Breast epithelium (tissue), 4 donors: ENCODE data around the gene MED22. TPM values are rescaled to one million over a fixed set of nuclear protein-coding genes. Genes with fewer than 3 reads are reported as not detected.
"Not testable (repeated sequence)": the region's sequence is repeated elsewhere in the genome, so short reads cannot be mapped to it uniquely, and the experiment has no call there.

Experiments
- DNase-seq, 2 donors: peaks; one replicate each; pipeline ENCODE4 v3.0.0-alpha.2; 2019; ENCODE audit warnings: low spot score in 2 of 2
- H3K27ac ChIP-seq, 2 donors: fragments of 200-600 bp; sonication (generic) in 1 of 2; one replicate each; pipeline ENCODE4 v1.5.1; 2016 to 2019; ENCODE audit warnings: mild to moderate bottlenecking in 1 of 2
- H3K27me3 ChIP-seq, 2 donors: fragments of 200-600 bp; sonication (generic) in 1 of 2; one replicate each; pipeline versions ENCODE4 v1.5.1 to v1.6.0; 2017 to 2019; ENCODE audit warnings: control low read depth in 1 of 2, mild to moderate bottlenecking in 1 of 2
- H3K36me3 ChIP-seq: fragments of 200-600 bp; one replicate; pipeline ENCODE4 v1.5.1; 2019
- H3K4me1 ChIP-seq, 2 donors: fragments of 200-600 bp; sonication (generic); one replicate each; pipeline ENCODE4 v1.5.1; 2016 to 2019; ENCODE audit warnings: control low read depth in 1 of 2
- H3K4me3 ChIP-seq, 3 donors: fragments of 200-600 bp; sonication (generic); 1 replicate in 2 of 3; 2 replicates in 1 of 3; pipeline ENCODE4 v1.5.1; 2016 to 2019; ENCODE audit warnings: mild to moderate bottlenecking in 3 of 3, moderate library complexity in 2 of 3
- H3K9me3 ChIP-seq, 2 donors: fragments of 200-600 bp; sonication (generic) in 1 of 2; one replicate each; pipeline ENCODE4 v1.5.1; 2016 to 2019; ENCODE audit warnings: control low read depth in 1 of 2
- POLR2A ChIP-seq: fragments of 450-650 bp; IDR thresholded peaks from one replicate; pipeline ENCODE4 v1.6.1; 2016; ENCODE audit warnings: antibody characterized with exemption, mild to moderate bottlenecking, moderate library complexity
- POLR2AphosphoS5 ChIP-seq, 3 donors: sonication (generic); formaldehyde crosslinking; IDR thresholded peaks; one replicate each; pipeline ENCODE4 v1.6.1; 2017; ENCODE audit warnings: antibody characterized with exemption in 3 of 3
- intact Hi-C: fragments of 100-400 bp; cut with DNase I; formaldehyde crosslinking; loops from one replicate; pipeline ENCODE4 v1.15.1; 2023; ENCODE audit warnings: low total_unique reads
- total RNA-seq, 3 donors: library from RNA; depleted of rRNA; stranded (reverse); fragments of >200 nt; gene quantifications; one replicate each; pipeline ENCODE4 v1.1.0, GENCODE V29; 2016
- TF ChIP-seq, protein P1 (sequence below), 3 donors: fragments of 450-650 bp; IDR thresholded peaks; one replicate each; pipeline ENCODE4 v1.5.1; 2016 to 2017; ENCODE audit warnings: antibody characterized with exemption in 3 of 3, mild to moderate bottlenecking in 3 of 3, moderate library complexity in 3 of 3

MED22 gene
- total RNA-seq, 3 donors from 2014 or later: 19.2 to 32.2 (median 31.1) TPM

DNA sequence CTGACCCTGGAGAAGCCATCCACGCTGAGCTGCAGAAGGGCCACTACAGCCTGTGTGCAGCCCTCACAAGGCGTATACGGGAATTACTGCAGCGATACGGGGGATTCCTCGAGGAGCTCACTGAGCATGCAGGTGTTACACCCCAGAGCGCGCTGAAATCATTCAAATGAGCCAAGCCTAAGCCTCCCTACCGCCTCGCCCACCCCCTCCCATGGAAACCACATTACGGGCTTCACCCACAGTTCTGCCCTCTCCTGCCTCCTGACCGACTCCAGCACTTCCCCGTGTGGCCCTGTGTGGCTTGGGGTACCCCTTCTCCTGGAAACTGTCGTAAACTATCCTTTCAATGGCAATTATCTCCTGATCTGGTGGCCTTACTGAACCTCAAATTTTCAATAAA is 25.2 kb downstream of the MED22 start:
- no peak overlapping the region for H3K4me3 ChIP-seq
- no peaks in the 10 kb centered on the region for H3K36me3 ChIP-seq
- H3K9me3 ChIP-seq: no peaks in the 10 kb centered on the region
- H3K27me3 ChIP-seq: no peaks in the 10 kb centered on the region
- intact Hi-C loops: no loop called here
- H3K4me1 ChIP-seq: no peaks in the 10 kb centered on the region
- no peak for TF ChIP-seq POLR2AphosphoS5 (IDR thresholded peaks at IDR 0.05)
- TF ChIP-seq, protein P1, sequence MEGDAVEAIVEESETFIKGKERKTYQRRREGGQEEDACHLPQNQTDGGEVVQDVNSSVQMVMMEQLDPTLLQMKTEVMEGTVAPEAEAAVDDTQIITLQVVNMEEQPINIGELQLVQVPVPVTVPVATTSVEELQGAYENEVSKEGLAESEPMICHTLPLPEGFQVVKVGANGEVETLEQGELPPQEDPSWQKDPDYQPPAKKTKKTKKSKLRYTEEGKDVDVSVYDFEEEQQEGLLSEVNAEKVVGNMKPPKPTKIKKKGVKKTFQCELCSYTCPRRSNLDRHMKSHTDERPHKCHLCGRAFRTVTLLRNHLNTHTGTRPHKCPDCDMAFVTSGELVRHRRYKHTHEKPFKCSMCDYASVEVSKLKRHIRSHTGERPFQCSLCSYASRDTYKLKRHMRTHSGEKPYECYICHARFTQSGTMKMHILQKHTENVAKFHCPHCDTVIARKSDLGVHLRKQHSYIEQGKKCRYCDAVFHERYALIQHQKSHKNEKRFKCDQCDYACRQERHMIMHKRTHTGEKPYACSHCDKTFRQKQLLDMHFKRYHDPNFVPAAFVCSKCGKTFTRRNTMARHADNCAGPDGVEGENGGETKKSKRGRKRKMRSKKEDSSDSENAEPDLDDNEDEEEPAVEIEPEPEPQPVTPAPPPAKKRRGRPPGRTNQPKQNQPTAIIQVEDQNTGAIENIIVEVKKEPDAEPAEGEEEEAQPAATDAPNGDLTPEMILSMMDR (IDR thresholded peaks at IDR 0.05): no peak
- TF ChIP-seq POLR2A: no peak
- no peak overlapping the region for H3K27ac ChIP-seq
- no peak for DNase-seq

DNA sequence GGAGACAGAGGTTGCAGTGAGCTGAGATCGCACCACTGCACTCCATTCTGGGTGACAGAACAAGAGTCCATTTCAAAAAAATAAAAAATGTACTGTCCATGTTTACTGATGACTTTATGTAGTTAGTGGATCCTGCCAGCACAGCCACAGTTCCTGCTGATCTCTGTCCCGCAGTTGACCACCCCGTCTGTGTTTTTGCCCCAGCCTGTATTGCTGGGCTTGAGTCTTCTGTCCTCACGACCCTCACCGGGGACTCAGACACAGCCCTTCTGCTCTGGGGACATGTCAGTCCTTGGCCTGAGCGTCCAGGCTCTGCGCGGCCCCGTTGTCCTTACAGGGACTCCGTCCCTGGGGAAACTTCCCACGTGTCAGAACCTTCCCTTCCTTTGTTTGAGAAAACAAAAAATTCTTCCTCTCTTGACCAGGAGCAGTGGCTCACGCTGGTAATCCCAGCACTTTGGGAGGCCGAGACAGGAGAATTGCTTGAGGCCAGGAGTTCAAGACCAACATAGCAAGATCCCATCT is 26.5 kb downstream of the MED22 start:
- no peak overlapping the region for H3K27ac ChIP-seq
- no peak for DNase-seq

DNA sequence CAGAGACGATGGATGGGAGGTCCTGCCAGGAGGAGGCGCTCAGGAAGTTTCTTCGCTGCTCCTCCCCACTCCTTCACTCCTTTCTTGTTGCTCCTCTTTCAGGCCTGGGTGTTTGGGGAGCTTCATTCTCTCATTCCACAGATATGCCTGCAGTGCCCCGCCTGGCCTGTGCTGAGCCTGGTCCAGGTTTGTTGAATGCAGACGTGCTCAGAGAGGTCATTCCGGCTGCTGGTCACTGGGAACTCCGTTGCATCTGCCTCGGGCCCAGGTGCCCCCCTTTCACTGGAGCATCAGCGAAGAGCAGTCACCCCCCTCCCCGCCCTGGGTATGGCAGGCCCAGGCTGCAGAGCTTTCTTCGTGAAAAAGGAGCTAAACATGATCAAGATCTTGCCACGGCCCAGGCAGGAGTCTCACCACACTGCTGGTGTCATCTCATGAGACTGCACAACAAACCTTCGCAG is 27.5 kb downstream of the MED22 start:
- intact Hi-C loops: no loop called here
- no peaks in the 10 kb centered on the region for H3K9me3 ChIP-seq
- H3K27me3 ChIP-seq: no peaks in the 10 kb centered on the region
- H3K27ac ChIP-seq: no peak overlapping the region
- no peak for DNase-seq
- no peak for TF ChIP-seq POLR2AphosphoS5 (IDR thresholded peaks at IDR 0.05)
- no peak for TF ChIP-seq POLR2A
- TF ChIP-seq, protein P1 (IDR thresholded peaks at IDR 0.05): no peak
- no peak overlapping the region for H3K4me3 ChIP-seq
- no peaks in the 10 kb centered on the region for H3K36me3 ChIP-seq
- H3K4me1 ChIP-seq: no peaks in the 10 kb centered on the region

More for the DNA sequence above, 26.5 kb downstream of the MED22 start:
- no peaks in the 10 kb centered on the region for H3K27me3 ChIP-seq
- H3K9me3 ChIP-seq: no peaks in the 10 kb centered on the region
- intact Hi-C loops: no loop called here
- H3K4me1 ChIP-seq: no peaks in the 10 kb centered on the region
- no peak for TF ChIP-seq POLR2A
- no peak for TF ChIP-seq POLR2AphosphoS5 (IDR thresholded peaks at IDR 0.05)
- TF ChIP-seq, protein P1 (IDR thresholded peaks at IDR 0.05): no peak
- no peaks in the 10 kb centered on the region for H3K36me3 ChIP-seq
- no peak overlapping the region for H3K4me3 ChIP-seq

DNA sequence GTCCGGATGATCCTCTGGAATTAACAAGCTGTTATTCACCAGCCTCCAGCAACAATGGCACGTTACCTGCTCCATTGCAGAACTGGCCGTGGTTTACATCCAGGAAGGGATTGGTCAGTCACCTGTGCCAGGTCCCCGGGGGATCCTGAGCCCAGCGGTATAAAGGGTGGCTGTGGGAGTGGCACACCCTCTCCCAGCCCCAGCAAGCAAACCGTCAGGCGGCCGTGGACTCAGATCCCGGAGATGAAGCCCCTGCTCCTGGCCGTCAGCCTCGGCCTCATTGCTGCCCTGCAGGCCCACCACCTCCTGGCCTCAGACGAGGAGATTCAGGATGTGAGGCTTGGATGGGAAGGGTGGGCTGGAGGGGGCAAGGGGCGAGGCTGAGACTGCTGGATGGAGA is 30.4 kb downstream of the MED22 start:
- H3K4me3 ChIP-seq, H3K36me3 ChIP-seq, DNase-seq, H3K9me3 ChIP-seq, intact Hi-C loops, H3K4me1 ChIP-seq, H3K27me3 ChIP-seq, H3K27ac ChIP-seq: not testable (repeated sequence)

DNA sequence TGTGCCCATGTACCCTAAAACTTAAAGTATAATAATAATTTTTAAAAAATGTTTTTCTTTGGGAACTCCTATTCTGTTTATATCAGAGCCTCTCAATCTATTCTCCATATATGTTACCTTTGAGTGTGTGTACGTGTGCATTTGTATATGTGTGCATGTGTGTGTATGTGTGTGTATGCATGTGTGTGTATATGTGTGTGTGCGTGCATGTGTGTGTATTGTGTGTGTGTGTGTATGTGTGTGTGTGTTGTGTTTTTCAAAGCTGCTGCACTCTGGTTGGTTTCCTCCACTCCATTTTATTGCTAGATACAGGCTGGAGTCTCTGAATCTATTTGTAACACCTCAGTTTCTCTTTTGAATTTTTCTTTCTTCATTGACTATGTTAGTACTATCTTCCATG is 31.9 kb downstream of the MED22 start:
- Histone ChIP-seq H3K36me3 (no peaks in the 10 kb centered on the region), H3K27ac (no peak overlapping the region), H3K9me3 (no peaks in the 10 kb centered on the region), H3K4me1 (no peaks in the 10 kb centered on the region), H3K4me3 (no peak overlapping the region), H3K27me3 (no peaks in the 10 kb centered on the region)
- DNase-seq: no peak
- intact Hi-C loops: no loop called here
- TF ChIP-seq, protein P1 (IDR thresholded peaks at IDR 0.05): no peak
- TF ChIP-seq POLR2A (no peak), POLR2AphosphoS5 (IDR thresholded peaks at IDR 0.05) (no peak)

DNA sequence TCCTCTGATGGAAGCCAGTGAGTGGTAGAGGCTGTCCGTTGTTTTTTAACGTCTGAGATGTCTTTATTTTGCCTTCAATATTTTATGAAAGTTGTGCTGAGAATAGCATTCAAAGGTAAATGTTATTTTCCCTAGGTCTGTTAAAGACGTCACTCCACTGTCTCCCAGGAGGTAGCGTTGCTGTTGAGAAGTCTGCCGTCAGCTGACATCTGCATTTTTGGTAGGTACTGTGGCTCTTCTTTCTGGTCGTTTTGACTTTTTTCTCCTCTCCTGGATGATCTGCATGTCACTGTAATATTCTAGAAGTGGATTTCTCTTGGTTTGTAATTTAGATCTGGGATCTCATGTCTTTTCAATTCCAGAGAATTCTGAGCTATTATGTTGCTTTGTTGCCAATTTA is 38.3 kb downstream of the MED22 start:
- intact Hi-C loops: no loop called here
- H3K27ac ChIP-seq: no peak overlapping the region
- no peaks in the 10 kb centered on the region for H3K9me3 ChIP-seq
- no peak for DNase-seq
- H3K4me1 ChIP-seq: no peaks in the 10 kb centered on the region
- no peak overlapping the region for H3K4me3 ChIP-seq
- peaks cover 0 to 15% of the 10 kb centered on the region in 2 donors for H3K27me3 ChIP-seq
- TF ChIP-seq, protein P1 (IDR thresholded peaks at IDR 0.05): no peak
- TF ChIP-seq POLR2A: no peak
- TF ChIP-seq POLR2AphosphoS5 (IDR thresholded peaks at IDR 0.05): no peak
- H3K36me3 ChIP-seq: no peaks in the 10 kb centered on the region
